CD14-positive monocyte (primary cell): ENCODE measurements around the gene PIK3AP1. TPM values are rescaled to one million over a fixed set of nuclear protein-coding genes. Genes with fewer than 3 reads are reported as not detected.
A peak's percentile ranks its signal among the peaks of the same experiment; 100 is the strongest.

Experiments
- DNase-seq, 3 donors: peaks; one replicate each; pipeline ENCODE4 v3.0.0-alpha.2; 2011 to 2022
- H2AFZ ChIP-seq: 2 replicates; pipeline ENCODE4 v1.6.0; 2012; ENCODE audit warnings: mild to moderate bottlenecking, low read depth, low read length, inconsistent platforms; ENCODE audit not compliant: insufficient read depth, poor library complexity, severe bottlenecking
- H3K27ac ChIP-seq, 2 donors: 1 replicate in 1 of 2; 2 replicates in 1 of 2; pipeline ENCODE4 v1.5.1; 2012 to 2013; ENCODE audit warnings: low read length in 2 of 2, control low read depth in 1 of 2, inconsistent platforms in 1 of 2, low read depth in 1 of 2, mild to moderate bottlenecking in 1 of 2
- H3K27me3 ChIP-seq, 2 donors: one replicate each; pipeline versions ENCODE4 v1.6.0 to v1.6.1; 2011 to 2013; ENCODE audit warnings: low read length in 2 of 2; ENCODE audit not compliant: control insufficient read depth in 2 of 2, insufficient read depth in 2 of 2
- H3K36me3 ChIP-seq, 2 donors: replicated peaks in 1 of 2; 1 replicate in 1 of 2; 2 replicates in 1 of 2; pipeline versions ENCODE4 v1.5.1 to v1.6.1; 2012 to 2013; ENCODE audit warnings: low read length in 2 of 2, control low read depth in 1 of 2, inconsistent platforms in 1 of 2, mild to moderate bottlenecking in 1 of 2; ENCODE audit not compliant: insufficient read depth in 2 of 2, control insufficient read depth in 1 of 2
- H3K4me1 ChIP-seq, 2 donors: 1 replicate in 1 of 2; 2 replicates in 1 of 2; pipeline versions ENCODE4 v1.5.1 to v1.6.1; 2012 to 2013; ENCODE audit warnings: low read length in 2 of 2, control low read depth in 1 of 2, inconsistent platforms in 1 of 2, mild to moderate bottlenecking in 1 of 2, moderate library complexity in 1 of 2; ENCODE audit not compliant: insufficient read depth in 2 of 2, control insufficient read depth in 1 of 2
- H3K4me2 ChIP-seq: replicated peaks from 2 replicates; pipeline ENCODE3; 2012; ENCODE audit warnings: low read length, moderate library complexity, mild to moderate bottlenecking; ENCODE audit not compliant: poor library complexity, severe bottlenecking; ENCODE audit errors: extremely low read depth
- H3K4me3 ChIP-seq, 3 experiments: fragments of 200-600 bp in 1 of 3; sonication (generic) in 1 of 3; replicated peaks in 1 of 3; 1 replicate in 2 of 3; 2 replicates in 1 of 3; pipeline ENCODE4 v1.5.1; 2011 to 2013; ENCODE audit warnings: low read length in 3 of 3, mild to moderate bottlenecking in 3 of 3, control low read depth in 2 of 3, low read depth in 2 of 3, inconsistent platforms in 1 of 3, moderate library complexity in 1 of 3
- H3K79me2 ChIP-seq: 2 replicates; pipeline ENCODE4 v1.6.0; 2012; ENCODE audit warnings: mild to moderate bottlenecking, control low read depth, inconsistent platforms, low read length, moderate library complexity; ENCODE audit not compliant: insufficient read depth
- H3K9ac ChIP-seq: 2 replicates; pipeline ENCODE4 v1.6.0; 2017; ENCODE audit warnings: low read length, mild to moderate bottlenecking; ENCODE audit not compliant: insufficient read depth, poor library complexity, severe bottlenecking
- H3K9me3 ChIP-seq, 2 donors: replicated peaks in 1 of 2; 1 replicate in 1 of 2; 2 replicates in 1 of 2; pipeline versions ENCODE4 v1.5.1 to v1.6.1; 2012 to 2013; ENCODE audit warnings: low read length in 2 of 2, control low read depth in 1 of 2; ENCODE audit not compliant: control insufficient read depth in 1 of 2, insufficient read depth in 1 of 2
- H4K20me1 ChIP-seq: 2 replicates; pipeline ENCODE4 v1.6.0; 2012; ENCODE audit warnings: mild to moderate bottlenecking, low read length, control low read depth, moderate library complexity; ENCODE audit not compliant: insufficient read depth
- H3K27ac Mint-ChIP-seq, 7 donors: one replicate each; pipeline ENCODE4 v1.8.0; 2020; ENCODE audit warnings: mild to moderate bottlenecking in 7 of 7, mixed read lengths in 7 of 7, moderate library complexity in 6 of 7, inconsistent platforms in 2 of 7
- H3K27me3 Mint-ChIP-seq, 3 donors: one replicate each; pipeline ENCODE4 v1.8.0; 2021 to 2022; ENCODE audit warnings: low read depth in 3 of 3, mild to moderate bottlenecking in 3 of 3, mixed read lengths in 3 of 3, moderate library complexity in 3 of 3, inconsistent platforms in 1 of 3
- H3K36me3 Mint-ChIP-seq, 2 donors: one replicate each; pipeline ENCODE4 v1.8.0; 2020; ENCODE audit warnings: mixed read lengths in 2 of 2, inconsistent platforms in 1 of 2, mild to moderate bottlenecking in 1 of 2
- H3K4me1 Mint-ChIP-seq: one replicate; pipeline ENCODE4 v1.8.0; 2020; ENCODE audit warnings: mild to moderate bottlenecking, mixed read lengths
- H3K4me3 Mint-ChIP-seq, 2 donors: one replicate each; pipeline ENCODE4 v1.8.0; 2020; ENCODE audit warnings: mild to moderate bottlenecking in 2 of 2, mixed read lengths in 2 of 2, moderate library complexity in 1 of 2
- H3K9me3 Mint-ChIP-seq, 7 donors: one replicate each; pipeline ENCODE4 v1.8.0; 2020 to 2022; ENCODE audit warnings: mixed read lengths in 7 of 7, mild to moderate bottlenecking in 6 of 7, moderate library complexity in 6 of 7, inconsistent platforms in 2 of 7
- CTCF ChIP-seq: fragments of 200-600 bp; IDR thresholded peaks from one replicate; pipeline ENCODE4 v1.8.0; 2022; ENCODE audit warnings: antibody characterized with exemption, mild to moderate bottlenecking
- WGBS: methylation state at CpG from one replicate; pipeline ENCODE4 v1.1.5; 2013; ENCODE audit warnings: missing lambda C conversion rate; ENCODE audit not compliant: insufficient coverage; 5-methylcytosine and 5-hydroxymethylcytosine counted together
- intact Hi-C, 2 donors: fragments of 100-400 bp; cut with micrococcal nuclease; formaldehyde crosslinking; loops; one replicate each; pipeline versions ENCODE4 v1.15.0 to v1.15.1; 2023
- polyA plus RNA-seq, 3 donors: library from polyadenylated mRNA; depleted of rRNA in 1 of 3; unstranded in 2 of 3; stranded (reverse) in 1 of 3; fragments of 300-500 nt in 2 of 3; fragments of >200 nt in 1 of 3; fragmentation: Illumina TruSeq in 2 of 3; gene quantifications; 1 replicate in 2 of 3; 2 replicates in 1 of 3; pipeline ENCODE4 v1.2.3, GENCODE V29; 2012 to 2021

PIK3AP1 gene
- polyA plus RNA-seq, 3 donors = 95.5 to 157 (median 112) TPM

- Histone ChIP-seq H3K9me3 (no peaks in the 10 kb centered on the region), H3K4me3 (no peak overlapping the region), H3K4me1 (peaks cover 29 to 39% of the 10 kb centered on the region in 2 donors), H2AFZ (no peak overlapping the region), H4K20me1 (peaks cover 29% of the 10 kb centered on the region), H3K9ac (no peak overlapping the region), H3K79me2 (peaks cover 29% of the 10 kb centered on the region), H3K4me2 (no peak overlapping the region), H3K36me3 (peaks cover 9 to 14% of the 10 kb centered on the region in 2 donors), H3K27ac (no peak overlapping the region), H3K27me3 (no peaks in the 10 kb centered on the region)
- H3K27me3 Mint-ChIP-seq = no peaks in the 10 kb centered on the region
- H3K4me3 Mint-ChIP-seq = no peak overlapping the region
- peak; percentile 23 to 43 (median 23) for DNase-seq
- H3K4me1 Mint-ChIP-seq = peaks cover 26% of the 10 kb centered on the region
- no peaks in the 10 kb centered on the region for H3K9me3 Mint-ChIP-seq
- peaks cover 5 to 14% of the 10 kb centered on the region in 2 donors for H3K36me3 Mint-ChIP-seq
- TF ChIP-seq CTCF = no peak
- intact Hi-C loops = loop anchor here in 1 of 2 donors (10.0 kb wide), 2 partner anchors 126 to 214 kb away; no protein-coding TSS in a partner anchor
- no CpG with 5 or more reads among the region's 5 CpGs for WGBS
- H3K27ac Mint-ChIP-seq = no peak overlapping the region
Measured at GRCh38 chr10:96588616-96589419, 131.5 kb downstream of the PIK3AP1 start.

- peaks cover 2 to 7% of the 10 kb centered on the region in 2 donors for H3K36me3 ChIP-seq
- 20% methylated on average over 2 of the region's 4 CpGs for WGBS
- H3K4me3 Mint-ChIP-seq = no peak overlapping the region
- H3K4me1 Mint-ChIP-seq = peaks cover 33% of the 10 kb centered on the region
- H3K27me3 Mint-ChIP-seq = peaks cover 0 to 2% (median 0%) of the 10 kb centered on the region in 3 donors
- peaks cover 36% of the 10 kb centered on the region for H4K20me1 ChIP-seq
- peaks cover 34 to 44% of the 10 kb centered on the region in 2 donors for H3K4me1 ChIP-seq
- peaks cover 5 to 14% of the 10 kb centered on the region in 2 donors for H3K36me3 Mint-ChIP-seq
- TF ChIP-seq CTCF = no peak
- H3K9me3 Mint-ChIP-seq = peaks cover 0 to 3% (median 0%) of the 10 kb centered on the region in 7 donors
- peak overlapping the region in 1 of 2 donors; percentile 99 for H3K27ac ChIP-seq
- H3K79me2 ChIP-seq = peaks cover 36% of the 10 kb centered on the region
- H3K27me3 ChIP-seq = no peaks in the 10 kb centered on the region
- peak overlapping the region; percentile 80 for H3K4me2 ChIP-seq
- H3K9ac ChIP-seq = peak overlapping the region; percentile 99
- DNase-seq = peak in 2 of 3 donors; percentile 7 to 17
- peak overlapping the region; percentile 58 to 94 (median 74) for H3K4me3 ChIP-seq
- intact Hi-C loops = loop anchor here in 1 of 2 donors (10.0 kb wide), 2 partner anchors 127 to 213 kb away; no protein-coding TSS in a partner anchor
- H3K9me3 ChIP-seq = no peaks in the 10 kb centered on the region
- peak overlapping the region; percentile 62 for H2AFZ ChIP-seq
- no peak overlapping the region for H3K27ac Mint-ChIP-seq
Measured at GRCh38 chr10:96588060-96588554, 132.2 kb downstream of the PIK3AP1 start.
